ENCODE results near the gene GTF2A1.

The GTF2A1 gene

DNA sequence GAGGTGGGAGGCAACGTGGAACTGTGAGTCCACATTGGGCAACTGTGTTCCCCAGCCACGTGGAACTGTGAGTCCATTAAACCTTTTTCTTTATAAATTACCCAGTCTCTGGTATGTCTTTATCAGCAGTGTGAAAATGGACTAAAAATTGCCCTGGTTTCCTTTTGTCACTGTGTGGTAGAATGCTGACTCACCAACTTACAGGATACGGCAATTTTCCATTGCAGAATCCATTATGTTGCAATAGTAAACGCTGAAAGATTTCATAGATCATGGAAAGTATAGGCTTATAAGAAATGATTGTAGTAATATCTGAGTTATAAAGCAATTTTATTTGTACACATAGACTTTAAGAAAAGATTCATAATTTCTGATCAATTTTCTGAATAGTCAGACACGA lies 93.0 kb downstream of the GTF2A1 start:
- no peak for DNase-seq

DNA sequence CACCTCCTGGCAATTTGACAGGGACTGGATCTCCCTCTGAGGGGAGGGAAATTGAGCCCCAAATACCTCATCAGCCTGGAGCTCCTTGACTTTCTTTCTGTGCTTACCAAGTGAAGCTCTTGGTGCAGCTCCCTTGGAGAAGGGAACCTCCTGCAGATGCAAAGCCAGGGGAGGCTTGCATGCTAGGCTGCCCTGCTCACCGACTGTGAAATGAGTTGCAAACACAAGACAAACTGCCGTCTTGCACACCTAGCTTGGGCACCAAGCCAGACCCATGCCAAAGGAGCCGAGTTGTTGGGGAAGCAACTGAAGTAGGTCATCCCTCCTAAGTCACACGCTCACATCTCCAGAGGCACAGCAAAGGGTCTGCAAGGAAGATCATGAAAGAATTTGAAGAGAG lies 95.2 kb downstream of the GTF2A1 start:
- no peak for DNase-seq

Data from activated CD4-positive, alpha-beta T cell treated with anti-CD3 and anti-CD28 coated beads for 1 hour (primary cell).